ENCODE measurements around the gene SELENBP1.

- no peak for TF ChIP-seq CTCF (conservative IDR thresholded peaks at IDR 0.05 in 1 of 2, IDR thresholded peaks at IDR 0.05 in 1 of 2; ENCODE audit: extremely low read depth in 1 of 2, insufficient read depth in 1 of 2, low read depth in 1 of 2, low read length in 2 of 2)
- no peak for TF ChIP-seq EZH2 (IDR thresholded peaks at IDR 0.05; ENCODE audit: borderline replicate concordance, low read length)
Observed at GRCh38 chr1:151362308-151363155, 10.0 kb downstream of the SELENBP1 start.
